HL-60 (cell line): ENCODE data around the gene ZMYM3.
A peak's percentile ranks its signal among the peaks of the same experiment; 100 is the strongest.

Source experiments
- DNase-seq, 2 experiments: peaks; one replicate each; pipeline ENCODE4 v3.0.0-alpha.2; 2010 to 2020; ENCODE audit warnings: low read depth in 1 of 2, low spot score in 1 of 2
- H3K27ac ChIP-seq: fragments of 250-450 bp; sonication (Bioruptor Pico); replicated peaks from 2 replicates; pipeline ENCODE4 v1.5.1; 2020; ENCODE audit warnings: mild to moderate bottlenecking, moderate library complexity
- H3K27me3 ChIP-seq: fragments of 250-450 bp; sonication (Bioruptor Pico); 2 replicates; pipeline ENCODE4 v1.5.1; 2021; ENCODE audit warnings: mild to moderate bottlenecking, moderate library complexity; ENCODE audit not compliant: insufficient read depth, poor library complexity, severe bottlenecking
- H3K4me3 ChIP-seq: replicated peaks from 2 replicates; pipeline ENCODE4 v1.5.1; 2011; ENCODE audit warnings: mild to moderate bottlenecking, control low read depth, low read length; ENCODE audit not compliant: insufficient read depth
- CTCF ChIP-seq: IDR thresholded peaks from one replicate; pipeline ENCODE4 v1.5.1; 2011; ENCODE audit warnings: low read length, control low read depth, inconsistent platforms; ENCODE audit not compliant: insufficient read depth
- GABPA ChIP-seq: IDR thresholded peaks from 2 replicates; pipeline ENCODE4 v1.6.1; 2012; ENCODE audit warnings: low read depth
- POLR2AphosphoS5 ChIP-seq: IDR thresholded peaks from 2 replicates; pipeline ENCODE4 v1.6.1; 2012; ENCODE audit warnings: low read depth
- REST ChIP-seq: IDR thresholded peaks from 2 replicates; pipeline ENCODE4 v1.6.1; 2012; ENCODE audit warnings: low read depth; ENCODE audit not compliant: insufficient replicate concordance
- SPI1 ChIP-seq: IDR thresholded peaks from 2 replicates; pipeline ENCODE4 v1.6.1; 2012; ENCODE audit warnings: low read depth, mild to moderate bottlenecking, borderline replicate concordance

The ZMYM3 gene

GRCh38 chrX:71227370-71228062 lies 26.4 kb downstream of the ZMYM3 start:
- Histone ChIP-seq H3K27ac (no peak overlapping the region), H3K4me3 (no peak overlapping the region), H3K27me3 (no peaks in the 10 kb centered on the region)
- TF ChIP-seq POLR2AphosphoS5 (no peak), SPI1 (no peak), CTCF (no peak), GABPA (no peak), REST (no peak)
- DNase-seq: no peak

GRCh38 chrX:71225676-71226075 lies 28.3 kb downstream of the ZMYM3 start:
- no peak for TF ChIP-seq GABPA
- TF ChIP-seq REST: no peak
- no peak for TF ChIP-seq SPI1
- no peak for TF ChIP-seq POLR2AphosphoS5
- no peak for TF ChIP-seq CTCF
- Histone ChIP-seq H3K4me3 (no peak overlapping the region), H3K27ac (no peak overlapping the region), H3K27me3 (no peaks in the 10 kb centered on the region)
- no peak for DNase-seq

- Histone ChIP-seq H3K27ac (no peak overlapping the region), H3K27me3 (no peaks in the 10 kb centered on the region), H3K4me3 (no peak overlapping the region)
- peak in 1 of 2 experiments; percentile 9 for DNase-seq
- TF ChIP-seq GABPA (no peak), SPI1 (no peak), REST (no peak), CTCF (no peak), POLR2AphosphoS5 (no peak)
Measured at GRCh38 chrX:71225009-71225408, 28.9 kb downstream of the ZMYM3 start.
